Hepatic stellate cell (primary cell): ENCODE results near the gene ZNF497.

ENCODE experiments used
- DNase-seq: peaks from one replicate; pipeline ENCODE4 v3.0.0; 2011; ENCODE audit warnings: low spot score

Gene ZNF497

GRCh38 chr19:58307736-58308135, 54.8 kb downstream of the ZNF497 start:
- no peak for DNase-seq

GRCh38 chr19:58305932-58306323, 56.6 kb downstream of the ZNF497 start:
- DNase-seq, result peak; percentile 17

- peak; percentile 96 for DNase-seq
Measured at GRCh38 chr19:58305065-58305931, 57.3 kb downstream of the ZNF497 start, which contains the start of gene ERVK3-1. TSS of gene ERVK3-1 (plus strand) at chr19:58305377. CDS start at chr19:58312169, 6,792 bp downstream.

GRCh38 chr19:58304748-58305064, 57.8 kb downstream of the ZNF497 start:
- no peak for DNase-seq
